ENCODE results near the gene OTOG. TPM values are rescaled to one million over a fixed set of nuclear protein-coding genes. Genes with fewer than 3 reads are reported as not detected.

OTOG gene
- total RNA-seq, 1 donor from 2014 or later: 42.1 TPM

GRCh38 chr11:17521106-17521900 is 25.8 kb upstream of the OTOG start:
- TF ChIP-seq EZH2phosphoT487 (IDR thresholded peaks at IDR 0.05) (no peak), EZH2 (IDR thresholded peaks at IDR 0.05) (no peak)
- TF ChIP-seq, protein P1, sequence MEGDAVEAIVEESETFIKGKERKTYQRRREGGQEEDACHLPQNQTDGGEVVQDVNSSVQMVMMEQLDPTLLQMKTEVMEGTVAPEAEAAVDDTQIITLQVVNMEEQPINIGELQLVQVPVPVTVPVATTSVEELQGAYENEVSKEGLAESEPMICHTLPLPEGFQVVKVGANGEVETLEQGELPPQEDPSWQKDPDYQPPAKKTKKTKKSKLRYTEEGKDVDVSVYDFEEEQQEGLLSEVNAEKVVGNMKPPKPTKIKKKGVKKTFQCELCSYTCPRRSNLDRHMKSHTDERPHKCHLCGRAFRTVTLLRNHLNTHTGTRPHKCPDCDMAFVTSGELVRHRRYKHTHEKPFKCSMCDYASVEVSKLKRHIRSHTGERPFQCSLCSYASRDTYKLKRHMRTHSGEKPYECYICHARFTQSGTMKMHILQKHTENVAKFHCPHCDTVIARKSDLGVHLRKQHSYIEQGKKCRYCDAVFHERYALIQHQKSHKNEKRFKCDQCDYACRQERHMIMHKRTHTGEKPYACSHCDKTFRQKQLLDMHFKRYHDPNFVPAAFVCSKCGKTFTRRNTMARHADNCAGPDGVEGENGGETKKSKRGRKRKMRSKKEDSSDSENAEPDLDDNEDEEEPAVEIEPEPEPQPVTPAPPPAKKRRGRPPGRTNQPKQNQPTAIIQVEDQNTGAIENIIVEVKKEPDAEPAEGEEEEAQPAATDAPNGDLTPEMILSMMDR (IDR thresholded peaks at IDR 0.05): no peak
- H3K27me3 Mint-ChIP-seq (ENCODE audit: insufficient read depth, low read depth): no peaks in the 10 kb centered on the region
- H3K36me3 ChIP-seq: no peaks in the 10 kb centered on the region

GRCh38 chr11:17522655-17523054 is 24.4 kb upstream of the OTOG start:
- Histone ChIP-seq H3K27ac (no peak overlapping the region), H3K4me1 (no peaks in the 10 kb centered on the region), H3K4me2 (no peak overlapping the region), H3K9ac (no peak overlapping the region), H3K36me3 (no peaks in the 10 kb centered on the region), H3K79me2 (ENCODE audit: low read depth) (no peaks in the 10 kb centered on the region), H3K4me3 (no peak overlapping the region), H2AFZ (replicated peaks) (no peak overlapping the region), H4K20me1 (ENCODE audit: low read depth) (no peaks in the 10 kb centered on the region), H3F3A (ENCODE audit: low read depth) (no peaks in the 10 kb centered on the region), H3K9me3 (ENCODE audit: low read depth) (no peaks in the 10 kb centered on the region), H3K27me3 (no peaks in the 10 kb centered on the region)
- H3K4me1 Mint-ChIP-seq: no peaks in the 10 kb centered on the region
- H3K9me3 Mint-ChIP-seq: no peaks in the 10 kb centered on the region
- no peak overlapping the region for H3K4me3 Mint-ChIP-seq
- no peaks in the 10 kb centered on the region for H3K27me3 Mint-ChIP-seq (ENCODE audit: insufficient read depth, low read depth)
- H3K27ac Mint-ChIP-seq: no peak overlapping the region
- DNase-seq (ENCODE audit: low spot score): no peak
- no peak for TF ChIP-seq EZH2 (IDR thresholded peaks at IDR 0.05)
- TF ChIP-seq EZH2phosphoT487 (IDR thresholded peaks at IDR 0.05): no peak
- TF ChIP-seq, protein P1 (IDR thresholded peaks at IDR 0.05): no peak
- no peaks in the 10 kb centered on the region for H3K36me3 Mint-ChIP-seq

More at GRCh38 chr11:17521106-17521900, 25.8 kb upstream of the OTOG start:
- Mint-ChIP-seq H3K4me1 (no peaks in the 10 kb centered on the region), H3K4me3 (no peak overlapping the region), H3K9me3 (no peaks in the 10 kb centered on the region), H3K36me3 (no peaks in the 10 kb centered on the region), H3K27ac (no peak overlapping the region)
- H3K9ac ChIP-seq: no peak overlapping the region
- H4K20me1 ChIP-seq (ENCODE audit: low read depth): no peaks in the 10 kb centered on the region
- H3F3A ChIP-seq (ENCODE audit: low read depth): no peaks in the 10 kb centered on the region
- no peaks in the 10 kb centered on the region for H3K9me3 ChIP-seq (ENCODE audit: low read depth)
- H3K79me2 ChIP-seq (ENCODE audit: low read depth): no peaks in the 10 kb centered on the region
- no peaks in the 10 kb centered on the region for H3K27me3 ChIP-seq
- no peak overlapping the region for H3K4me3 ChIP-seq
- H3K4me2 ChIP-seq: no peak overlapping the region
- no peak for DNase-seq (ENCODE audit: low spot score)
- no peak overlapping the region for H2AFZ ChIP-seq (replicated peaks)
- no peak overlapping the region for H3K27ac ChIP-seq
- no peaks in the 10 kb centered on the region for H3K4me1 ChIP-seq

GRCh38 chr11:17524221-17524620 is 22.8 kb upstream of the OTOG start:
- no peak for DNase-seq (ENCODE audit: low spot score)
- TF ChIP-seq EZH2phosphoT487 (IDR thresholded peaks at IDR 0.05) (no peak), EZH2 (IDR thresholded peaks at IDR 0.05) (no peak)
- TF ChIP-seq, protein P1 (IDR thresholded peaks at IDR 0.05): no peak
- peaks cover 5% of the 10 kb centered on the region for H3K27me3 Mint-ChIP-seq (ENCODE audit: insufficient read depth, low read depth)
- Histone ChIP-seq H3K9me3 (ENCODE audit: low read depth) (no peaks in the 10 kb centered on the region), H3K27ac (no peak overlapping the region), H4K20me1 (ENCODE audit: low read depth) (no peaks in the 10 kb centered on the region), H3K36me3 (no peaks in the 10 kb centered on the region), H3K27me3 (no peaks in the 10 kb centered on the region), H2AFZ (replicated peaks) (no peak overlapping the region), H3K4me3 (no peak overlapping the region), H3K79me2 (ENCODE audit: low read depth) (no peaks in the 10 kb centered on the region), H3K9ac (no peak overlapping the region), H3K4me1 (peaks cover 3% of the 10 kb centered on the region), H3F3A (ENCODE audit: low read depth) (no peaks in the 10 kb centered on the region), H3K4me2 (no peak overlapping the region)
- no peak overlapping the region for H3K4me3 Mint-ChIP-seq
- H3K9me3 Mint-ChIP-seq: no peaks in the 10 kb centered on the region
- peaks cover 4% of the 10 kb centered on the region for H3K4me1 Mint-ChIP-seq
- H3K27ac Mint-ChIP-seq: no peak overlapping the region
- no peaks in the 10 kb centered on the region for H3K36me3 Mint-ChIP-seq

Measured in neural progenitor cell (in vitro differentiated cells).